HCT116 (cell line): ENCODE data around the gene GRIN2B. TPM values are rescaled to one million over a fixed set of nuclear protein-coding genes. Genes with fewer than 3 reads are reported as not detected.

ENCODE experiments used
- ATAC-seq: fragments of 200-7000 bp; cut with Tn5 transposase; 2 replicates; pipeline ENCODE4 v1.9.1; 2020; ENCODE audit warnings: mild to moderate bottlenecking, moderate library complexity
- BruUV-seq: library from RNA; stranded (reverse); fragments of 400-500 nt; replicated peaks from 2 replicates; lab custom pipeline; 2021; lab: Mats Ljungman, UMichigan
- CTCF ChIA-PET: fragments of 300-600 bp; sonication (Branson Sonifier 250); formaldehyde crosslinking; loops from one replicate; lab custom pipeline; 2021; ENCODE audit warnings: antibody characterized with exemption; lab: Charles Lee
- POLR2A ChIA-PET: fragments of 300-600, 350-600 bp; sonication (Branson Sonifier 250); formaldehyde crosslinking; loops from one replicate; lab custom pipeline; 2021; ENCODE audit warnings: antibody characterized with exemption; lab: Charles Lee
- RAD21 ChIA-PET, 2 experiments: fragments of 300-600 bp; sonication (Branson Sonifier 250); formaldehyde crosslinking; loops; one replicate each; lab custom pipeline; 2023; ENCODE audit warnings: low total read pairs in 2 of 2; ENCODE audit not compliant: uncharacterized antibody in 2 of 2, unreplicated experiment in 2 of 2, low non-redundant PET in 1 of 2; lab: Charles Lee
- DNase-seq: peaks from one replicate; pipeline ENCODE4 v3.0.0-alpha.2; 2010; ENCODE audit warnings: low read depth, low spot score
- H2AFZ ChIP-seq: fragments of 200-600 bp; shearing (Covaris generic), sonication (generic); 2 replicates; pipeline ENCODE4 v1.6.1; 2017; ENCODE audit warnings: low read depth, mixed run types, mixed read lengths, antibody characterized with exemption, low read length; ENCODE audit not compliant: poor library complexity, severe bottlenecking
- H3K27ac ChIP-seq: 2 replicates; pipeline ENCODE4 v1.5.1; 2012; ENCODE audit warnings: low read depth, low read length
- H3K27me3 ChIP-seq: fragments of 200-600 bp; sonication (generic); 2 replicates; pipeline ENCODE4 v1.6.1; 2016; ENCODE audit warnings: mixed run types, low read length, mixed read lengths; ENCODE audit not compliant: insufficient read depth
- H3K36me3 ChIP-seq, 2 experiments: fragments of 200-500 bp in 1 of 2; fragments of 200-600 bp in 1 of 2; sonication (Bioruptor generic) in 1 of 2; sonication (generic) in 1 of 2; 2 replicates each; pipeline versions ENCODE4 v1.5.1 to v1.6.1; 2014 to 2016; ENCODE audit warnings: low read length in 2 of 2, inconsistent platforms in 1 of 2, mixed read lengths in 1 of 2, mixed run types in 1 of 2; ENCODE audit not compliant: insufficient read depth in 2 of 2, control insufficient read depth in 1 of 2
- H3K4me1 ChIP-seq, 2 experiments: fragments of 200-600 bp in 1 of 2; sonication (generic) in 1 of 2; 2 replicates each; pipeline versions ENCODE4 v1.5.1 to v1.6.1; 2012 to 2017; ENCODE audit warnings: low read length in 2 of 2, inconsistent platforms in 1 of 2, mild to moderate bottlenecking in 1 of 2, mixed read lengths in 1 of 2, mixed run types in 1 of 2, moderate library complexity in 1 of 2; ENCODE audit not compliant: insufficient read depth in 2 of 2, control insufficient read depth in 1 of 2
- H3K4me2 ChIP-seq: fragments of 200-600 bp; sonication (generic); 2 replicates; pipeline ENCODE4 v1.6.1; 2017; ENCODE audit warnings: mixed run types, low read length, mixed read lengths
- H3K4me3 ChIP-seq, 2 experiments: fragments of 200-600 bp in 1 of 2; sonication (generic) in 1 of 2; replicated peaks in 1 of 2; 2 replicates each; pipeline ENCODE4 v1.5.1; 2011 to 2016; ENCODE audit warnings: low read length in 2 of 2, control low read depth in 1 of 2, low read depth in 1 of 2, mild to moderate bottlenecking in 1 of 2, mixed read lengths in 1 of 2, mixed run types in 1 of 2
- H3K79me2 ChIP-seq: fragments of 200-600 bp; sonication (generic); 2 replicates; pipeline ENCODE4 v1.6.1; 2017; ENCODE audit warnings: mild to moderate bottlenecking, mixed run types, low read length, moderate library complexity, mixed read lengths; ENCODE audit not compliant: insufficient read depth
- H3K9ac ChIP-seq: fragments of 200-600 bp; sonication (generic); 2 replicates; pipeline ENCODE4 v1.6.1; 2016; ENCODE audit warnings: low read length, mixed read lengths
- H3K9me2 ChIP-seq: fragments of 200-600 bp; sonication (generic), shearing (Covaris generic); 2 replicates; pipeline ENCODE4 v1.6.1; 2017; ENCODE audit warnings: mixed run types, mild to moderate bottlenecking, moderate library complexity; ENCODE audit not compliant: insufficient read depth
- H3K9me3 ChIP-seq, 2 experiments: fragments of 200-500 bp in 1 of 2; fragments of 200-600 bp in 1 of 2; sonication (Bioruptor generic) in 1 of 2; sonication (generic) in 1 of 2; 2 replicates each; pipeline ENCODE4 v1.6.1; 2014 to 2017; ENCODE audit warnings: low read length in 2 of 2, mixed read lengths in 2 of 2, inconsistent platforms in 1 of 2, low read depth in 1 of 2, mild to moderate bottlenecking in 1 of 2, mixed run types in 1 of 2, moderate library complexity in 1 of 2; ENCODE audit not compliant: control insufficient read depth in 1 of 2, insufficient read depth in 1 of 2
- H4K20me1 ChIP-seq: fragments of 200-600 bp; sonication (generic), shearing (Covaris generic); 2 replicates; pipeline ENCODE4 v1.6.1; 2017; ENCODE audit warnings: mixed run types, mild to moderate bottlenecking, moderate library complexity; ENCODE audit not compliant: insufficient read depth
- CBX3 ChIP-seq: IDR thresholded peaks from 2 replicates; pipeline ENCODE4 v1.6.1; 2012; ENCODE audit warnings: low read depth
- CTCF ChIP-seq, 3 experiments: fragments of 200-600 bp in 1 of 3; sonication (generic) in 1 of 3; IDR thresholded peaks in 2 of 3; conservative IDR thresholded peaks in 1 of 3; 2 replicates each; pipeline ENCODE4 v1.5.1; 2012 to 2017; ENCODE audit warnings: low read depth in 2 of 3, low read length in 2 of 3, antibody characterized with exemption in 1 of 3, borderline replicate concordance in 1 of 3, control low read depth in 1 of 3, mild to moderate bottlenecking in 1 of 3, mixed read lengths in 1 of 3, mixed run types in 1 of 3, moderate library complexity in 1 of 3; ENCODE audit not compliant: insufficient read depth in 1 of 3
- EGR1 ChIP-seq: IDR thresholded peaks from 2 replicates; pipeline ENCODE4 v1.6.1; 2012; ENCODE audit warnings: low read depth
- ELF1 ChIP-seq: IDR thresholded peaks from 2 replicates; pipeline ENCODE4 v1.6.1; 2012; ENCODE audit warnings: low read depth, borderline replicate concordance
- FOSL1 ChIP-seq: IDR thresholded peaks from 2 replicates; pipeline ENCODE4 v1.6.1; 2012; ENCODE audit warnings: low read depth
- JUND ChIP-seq: IDR thresholded peaks from 2 replicates; pipeline ENCODE4 v1.6.1; 2012
- MAX ChIP-seq: IDR thresholded peaks from 2 replicates; pipeline ENCODE4 v1.6.1; 2012
- POLR2A ChIP-seq: IDR thresholded peaks from 2 replicates; pipeline ENCODE4 v1.7.0; 2011; ENCODE audit warnings: borderline replicate concordance; ENCODE audit not compliant: insufficient read depth, insufficient read length; ENCODE audit errors: extremely low read depth
- POLR2AphosphoS5 ChIP-seq: IDR thresholded peaks from 2 replicates; pipeline ENCODE4 v1.6.1; 2011; ENCODE audit warnings: mild to moderate bottlenecking, low read depth, low read length, moderate library complexity
- RAD21 ChIP-seq: IDR thresholded peaks from 2 replicates; pipeline ENCODE4 v1.6.1; 2012; ENCODE audit warnings: low read depth, mild to moderate bottlenecking
- SIN3A ChIP-seq: IDR thresholded peaks from 2 replicates; pipeline ENCODE4 v1.6.1; 2012; ENCODE audit warnings: low read depth
- SP1 ChIP-seq: IDR thresholded peaks from 2 replicates; pipeline ENCODE4 v1.6.1; 2012; ENCODE audit warnings: low read depth
- SRF ChIP-seq: IDR thresholded peaks from 2 replicates; pipeline ENCODE4 v1.6.1; 2012; ENCODE audit warnings: low read depth
- TCF7L2 ChIP-seq: IDR thresholded peaks from 2 replicates; pipeline ENCODE4 v1.7.0; 2011; ENCODE audit warnings: borderline replicate concordance, inconsistent platforms; ENCODE audit not compliant: insufficient read depth, insufficient read length; ENCODE audit errors: extremely low read depth
- YY1 ChIP-seq: IDR thresholded peaks from 2 replicates; pipeline ENCODE4 v1.6.1; 2011; ENCODE audit warnings: low read length, low read depth, moderate library complexity, mild to moderate bottlenecking; ENCODE audit not compliant: insufficient replicate concordance; ENCODE audit errors: extremely low read depth
- ZFX ChIP-seq: fragments of 450-650 bp; IDR thresholded peaks from 2 replicates; pipeline ENCODE4 v1.6.1; 2017
- ZNF274 ChIP-seq: fragments of 200-500 bp; sonication (Bioruptor generic); IDR thresholded peaks from 2 replicates; pipeline ENCODE4 v1.6.1; 2014; ENCODE audit warnings: mild to moderate bottlenecking, low read depth, low read length, inconsistent platforms
- intact Hi-C: fragments of 100-400 bp; cut with micrococcal nuclease; formaldehyde crosslinking; loops from 2 replicates; pipeline ENCODE4 v1.10.0; 2022
- total RNA-seq: library from RNA; stranded (reverse); gene quantifications from one replicate; pipeline ENCODE4 v1.2.1, GENCODE V29; 2021; ENCODE audit not compliant: unreplicated experiment
- TF ChIP-seq, protein P1 (sequence below): IDR thresholded peaks from 2 replicates; pipeline ENCODE4 v1.6.1; 2012; ENCODE audit warnings: low read depth
- TF ChIP-seq, protein P2 (sequence below): IDR thresholded peaks from 2 replicates; pipeline ENCODE4 v1.6.1; 2011; ENCODE audit warnings: mild to moderate bottlenecking, low read length, moderate library complexity; ENCODE audit not compliant: insufficient replicate concordance; ENCODE audit errors: extremely low read depth

GRIN2B gene
- total RNA-seq, 1 experiment from 2014 or later: 14.2 TPM

GRCh38 chr12:13956060-13956590 is 25.3 kb downstream of the GRIN2B start:
- CTCF ChIA-PET: interaction anchor here (1.5 kb wide), 1 partner anchor 14 kb away, joined by 3 read pairs; no protein-coding TSS in a partner anchor
- Histone ChIP-seq H3K79me2 (no peaks in the 10 kb centered on the region), H3K27ac (no peak overlapping the region), H2AFZ (no peak overlapping the region), H3K27me3 (no peaks in the 10 kb centered on the region), H3K36me3 (no peaks in the 10 kb centered on the region), H3K4me3 (no peak overlapping the region)
- no peak for ATAC-seq
- RAD21 ChIA-PET: no interaction called here
- no peak for DNase-seq
- POLR2A ChIA-PET: no interaction called here
- TF ChIP-seq ZNF274 (no peak), POLR2A (no peak), POLR2AphosphoS5 (no peak), YY1 (no peak), SIN3A (no peak), CTCF (IDR thresholded peaks at IDR 0.05 in 2 of 3, conservative IDR thresholded peaks at IDR 0.05 in 1 of 3; ENCODE audit: borderline replicate concordance in 1 of 3, insufficient read depth in 1 of 3, low read depth in 2 of 3, low read length in 2 of 3) (no peak), TCF7L2 (no peak), RAD21 (no peak), SP1 (no peak), SRF (no peak), JUND (no peak), FOSL1 (no peak), ELF1 (no peak), MAX (no peak), EGR1 (no peak), CBX3 (no peak), ZFX (no peak)
- TF ChIP-seq, protein P1, sequence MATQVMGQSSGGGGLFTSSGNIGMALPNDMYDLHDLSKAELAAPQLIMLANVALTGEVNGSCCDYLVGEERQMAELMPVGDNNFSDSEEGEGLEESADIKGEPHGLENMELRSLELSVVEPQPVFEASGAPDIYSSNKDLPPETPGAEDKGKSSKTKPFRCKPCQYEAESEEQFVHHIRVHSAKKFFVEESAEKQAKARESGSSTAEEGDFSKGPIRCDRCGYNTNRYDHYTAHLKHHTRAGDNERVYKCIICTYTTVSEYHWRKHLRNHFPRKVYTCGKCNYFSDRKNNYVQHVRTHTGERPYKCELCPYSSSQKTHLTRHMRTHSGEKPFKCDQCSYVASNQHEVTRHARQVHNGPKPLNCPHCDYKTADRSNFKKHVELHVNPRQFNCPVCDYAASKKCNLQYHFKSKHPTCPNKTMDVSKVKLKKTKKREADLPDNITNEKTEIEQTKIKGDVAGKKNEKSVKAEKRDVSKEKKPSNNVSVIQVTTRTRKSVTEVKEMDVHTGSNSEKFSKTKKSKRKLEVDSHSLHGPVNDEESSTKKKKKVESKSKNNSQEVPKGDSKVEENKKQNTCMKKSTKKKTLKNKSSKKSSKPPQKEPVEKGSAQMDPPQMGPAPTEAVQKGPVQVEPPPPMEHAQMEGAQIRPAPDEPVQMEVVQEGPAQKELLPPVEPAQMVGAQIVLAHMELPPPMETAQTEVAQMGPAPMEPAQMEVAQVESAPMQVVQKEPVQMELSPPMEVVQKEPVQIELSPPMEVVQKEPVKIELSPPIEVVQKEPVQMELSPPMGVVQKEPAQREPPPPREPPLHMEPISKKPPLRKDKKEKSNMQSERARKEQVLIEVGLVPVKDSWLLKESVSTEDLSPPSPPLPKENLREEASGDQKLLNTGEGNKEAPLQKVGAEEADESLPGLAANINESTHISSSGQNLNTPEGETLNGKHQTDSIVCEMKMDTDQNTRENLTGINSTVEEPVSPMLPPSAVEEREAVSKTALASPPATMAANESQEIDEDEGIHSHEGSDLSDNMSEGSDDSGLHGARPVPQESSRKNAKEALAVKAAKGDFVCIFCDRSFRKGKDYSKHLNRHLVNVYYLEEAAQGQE: no peak
- TF ChIP-seq, protein P2, sequence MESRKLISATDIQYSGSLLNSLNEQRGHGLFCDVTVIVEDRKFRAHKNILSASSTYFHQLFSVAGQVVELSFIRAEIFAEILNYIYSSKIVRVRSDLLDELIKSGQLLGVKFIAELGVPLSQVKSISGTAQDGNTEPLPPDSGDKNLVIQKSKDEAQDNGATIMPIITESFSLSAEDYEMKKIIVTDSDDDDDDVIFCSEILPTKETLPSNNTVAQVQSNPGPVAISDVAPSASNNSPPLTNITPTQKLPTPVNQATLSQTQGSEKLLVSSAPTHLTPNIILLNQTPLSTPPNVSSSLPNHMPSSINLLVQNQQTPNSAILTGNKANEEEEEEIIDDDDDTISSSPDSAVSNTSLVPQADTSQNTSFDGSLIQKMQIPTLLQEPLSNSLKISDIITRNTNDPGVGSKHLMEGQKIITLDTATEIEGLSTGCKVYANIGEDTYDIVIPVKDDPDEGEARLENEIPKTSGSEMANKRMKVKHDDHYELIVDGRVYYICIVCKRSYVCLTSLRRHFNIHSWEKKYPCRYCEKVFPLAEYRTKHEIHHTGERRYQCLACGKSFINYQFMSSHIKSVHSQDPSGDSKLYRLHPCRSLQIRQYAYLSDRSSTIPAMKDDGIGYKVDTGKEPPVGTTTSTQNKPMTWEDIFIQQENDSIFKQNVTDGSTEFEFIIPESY: no peak
- TF ChIP-seq, all 23 proteins: peak for 0
- no peaks in the 10 kb centered on the region for H4K20me1 ChIP-seq
- H3K4me1 ChIP-seq: peaks cover 6 to 7% of the 10 kb centered on the region in 2 experiments
- H3K9me2 ChIP-seq: no peaks in the 10 kb centered on the region
- BruUV-seq: no TSS peak
- H3K9ac ChIP-seq: no peak overlapping the region
- intact Hi-C loops: no loop called here
- H3K9me3 ChIP-seq: no peaks in the 10 kb centered on the region
- no peak overlapping the region for H3K4me2 ChIP-seq
